Keratinocyte (primary cell): Measurements from ENCODE around the gene MIS12. TPM values are rescaled to one million over a fixed set of nuclear protein-coding genes. Genes with fewer than 3 reads are reported as not detected.

Source experiments
- DNase-seq: peaks from one replicate; pipeline ENCODE4 v3.0.0-alpha.2; 2011; ENCODE audit warnings: low read depth, missing footprints, low spot score
- FAIRE-seq: peaks from 2 replicates; lab custom pipeline; 2011; peaks lifted over from hg19 to GRCh38; lab: Jason Lieb, UNC
- H2AFZ ChIP-seq: 2 replicates; pipeline ENCODE4 v1.6.0; 2012; ENCODE audit warnings: low read length, control low read depth, inconsistent platforms; ENCODE audit not compliant: control insufficient read depth
- H3K27ac ChIP-seq: 2 replicates; pipeline ENCODE4 v1.5.1; 2011; ENCODE audit warnings: low read length; ENCODE audit not compliant: control insufficient read depth, insufficient read depth
- H3K27me3 ChIP-seq: 3 replicates; pipeline ENCODE4 v1.6.0; 2011; ENCODE audit warnings: low read length; ENCODE audit not compliant: control insufficient read depth, insufficient read depth; ENCODE audit errors: extremely low read depth
- H3K36me3 ChIP-seq, 2 experiments: 2 replicates in 1 of 2; 3 replicates in 1 of 2; pipeline ENCODE4 v1.5.1; 2011; ENCODE audit warnings: low read length in 2 of 2, mild to moderate bottlenecking in 1 of 2; ENCODE audit not compliant: control insufficient read depth in 2 of 2, insufficient read depth in 2 of 2; ENCODE audit errors: extremely low read depth in 1 of 2
- H3K4me1 ChIP-seq: 3 replicates; pipeline ENCODE4 v1.5.1; 2011; ENCODE audit warnings: low read length; ENCODE audit not compliant: control insufficient read depth, insufficient read depth; ENCODE audit errors: extremely low read depth
- H3K4me2 ChIP-seq: 3 replicates; pipeline ENCODE4 v1.6.0; 2011; ENCODE audit warnings: low read depth, low read length; ENCODE audit not compliant: control insufficient read depth, insufficient read depth; ENCODE audit errors: extremely low read depth
- H3K4me3 ChIP-seq, 3 experiments: fragments of 200-600 bp in 1 of 3; sonication (generic) in 1 of 3; 2 replicates in 2 of 3; 3 replicates in 1 of 3; pipeline ENCODE4 v1.5.1; 2011 to 2016; ENCODE audit warnings: low read length in 3 of 3, mild to moderate bottlenecking in 3 of 3, control low read depth in 2 of 3, inconsistent platforms in 1 of 3, low read depth in 1 of 3, mixed read lengths in 1 of 3, mixed run types in 1 of 3, moderate library complexity in 1 of 3; ENCODE audit not compliant: control insufficient read depth in 2 of 3, insufficient read depth in 2 of 3; ENCODE audit errors: extremely low read depth in 1 of 3
- H3K79me2 ChIP-seq: 2 replicates; pipeline ENCODE4 v1.6.0; 2012; ENCODE audit warnings: low read length; ENCODE audit not compliant: control insufficient read depth, insufficient read depth
- H3K9ac ChIP-seq: 3 replicates; pipeline ENCODE4 v1.6.0; 2011; ENCODE audit warnings: low read length; ENCODE audit not compliant: control insufficient read depth, insufficient read depth; ENCODE audit errors: extremely low read depth
- H3K9me1 ChIP-seq: 3 replicates; pipeline ENCODE4 v1.6.0; 2011; ENCODE audit warnings: low read length; ENCODE audit not compliant: control insufficient read depth, insufficient read depth; ENCODE audit errors: extremely low read depth
- H3K9me3 ChIP-seq: 2 replicates; pipeline ENCODE4 v1.5.1; 2012; ENCODE audit warnings: low read depth, low read length; ENCODE audit not compliant: control insufficient read depth
- H4K20me1 ChIP-seq: 3 replicates; pipeline ENCODE4 v1.6.0; 2011; ENCODE audit warnings: low read length; ENCODE audit not compliant: control insufficient read depth, insufficient read depth; ENCODE audit errors: extremely low read depth
- CTCF ChIP-seq, 3 experiments: IDR thresholded peaks in 1 of 3; conservative IDR thresholded peaks in 1 of 3; optimal IDR thresholded peaks in 1 of 3; 2 replicates in 2 of 3; 3 replicates in 1 of 3; pipeline versions ENCODE3 to v1.5.1; 2011; ENCODE audit warnings: low read length in 3 of 3, mild to moderate bottlenecking in 3 of 3, moderate library complexity in 2 of 3, control low read depth in 1 of 3, inconsistent platforms in 1 of 3; ENCODE audit not compliant: insufficient read depth in 2 of 3; ENCODE audit errors: extremely low read depth in 1 of 3
- EZH2 ChIP-seq: IDR thresholded peaks from one replicate; pipeline ENCODE4 v1.6.1; 2012; ENCODE audit warnings: inconsistent platforms, mild to moderate bottlenecking, low read length, moderate library complexity
- dilution Hi-C: fragments of 300-500 bp; cut with MboI; formaldehyde crosslinking; loops from one replicate; pipeline ENCODE4 v1.7.0; 2020; ENCODE audit warnings: low sequenced_read_pairs; ENCODE audit not compliant: extremely low pct_ligation_motif_present
- polyA plus RNA-seq, 5 experiments: library from polyadenylated mRNA; depleted of rRNA in 3 of 5; stranded (reverse) in 3 of 5; stranded (forward) in 1 of 5; unstranded in 1 of 5; fragments of >200 nt; gene quantifications; 1 replicate in 1 of 5; 2 replicates in 3 of 5; 3 replicates in 1 of 5; pipeline versions ENCODE4 v1.2.1 to v1.2.3, GENCODE V29; 2011 to 2012; ENCODE audit warnings: missing spikeins in 2 of 5, low read depth in 1 of 5, low replicate concordance in 1 of 5

The MIS12 gene
- polyA plus RNA-seq, 1 donor (not counting 4 experiments of a cell fraction or from before 2014, with no cell fraction given): 20.6 TPM

DNA sequence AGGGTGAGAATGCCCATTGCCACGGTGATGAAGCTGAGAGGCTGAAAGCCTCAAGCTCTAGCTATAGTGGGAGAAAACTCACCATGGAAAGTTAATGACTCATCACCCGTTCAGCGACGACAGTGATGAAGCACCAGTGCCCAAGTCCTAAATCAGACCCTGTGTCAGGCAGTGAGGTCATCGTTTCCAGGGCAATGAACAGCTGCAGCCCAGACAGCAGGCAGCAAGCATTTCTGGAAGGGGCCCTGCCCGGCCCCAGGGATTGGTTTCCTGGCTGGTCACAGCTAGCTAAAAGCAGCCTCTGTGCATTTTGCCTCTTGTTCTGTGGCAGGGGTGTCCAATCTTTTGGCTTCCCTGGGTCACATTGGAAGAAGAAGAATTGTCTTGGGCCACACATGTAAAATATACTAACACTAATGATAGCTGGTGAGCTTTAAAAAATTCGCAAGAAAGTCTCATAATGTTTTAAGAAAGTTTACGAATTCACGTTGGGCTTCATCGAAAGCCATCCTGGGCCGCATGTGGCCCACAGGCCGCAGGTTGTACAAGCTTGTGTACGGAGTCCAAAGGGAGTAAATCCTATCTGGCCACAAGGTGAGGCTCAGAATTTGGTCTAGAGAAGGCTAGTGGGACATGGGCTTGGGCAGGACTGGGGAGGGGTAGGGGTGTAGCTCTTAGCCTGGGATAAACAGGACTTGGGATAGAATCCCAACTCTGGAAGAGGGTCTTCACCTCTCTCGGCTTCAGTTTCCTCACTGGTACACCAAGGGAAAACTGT, 40.6 kb downstream of the MIS12 start:
- Histone ChIP-seq H2AFZ (no peak overlapping the region), H3K9me1 (peaks cover 2% of the 10 kb centered on the region), H4K20me1 (no peaks in the 10 kb centered on the region), H3K9ac (peak overlapping the region; percentile 3), H3K36me3 (peaks cover 38 to 56% of the 10 kb centered on the region in 2 experiments), H3K4me1 (peaks cover 12% of the 10 kb centered on the region), H3K27me3 (no peaks in the 10 kb centered on the region), H3K4me2 (no peak overlapping the region), H3K4me3 (no peak overlapping the region), H3K9me3 (no peaks in the 10 kb centered on the region), H3K27ac (peak overlapping the region; percentile 4), H3K79me2 (no peaks in the 10 kb centered on the region)
- DNase-seq: peak; percentile 30
- peak; percentile 97 for FAIRE-seq
- dilution Hi-C loops: no loop called here
- TF ChIP-seq EZH2 (no peak), CTCF (optimal IDR thresholded peaks at IDR 0.05 in 1 of 3, IDR thresholded peaks at IDR 0.05 in 1 of 3, conservative IDR thresholded peaks at IDR 0.05 in 1 of 3; ENCODE audit: extremely low read depth in 1 of 3, insufficient read depth in 2 of 3, low read length in 3 of 3) (no peak)

DNA sequence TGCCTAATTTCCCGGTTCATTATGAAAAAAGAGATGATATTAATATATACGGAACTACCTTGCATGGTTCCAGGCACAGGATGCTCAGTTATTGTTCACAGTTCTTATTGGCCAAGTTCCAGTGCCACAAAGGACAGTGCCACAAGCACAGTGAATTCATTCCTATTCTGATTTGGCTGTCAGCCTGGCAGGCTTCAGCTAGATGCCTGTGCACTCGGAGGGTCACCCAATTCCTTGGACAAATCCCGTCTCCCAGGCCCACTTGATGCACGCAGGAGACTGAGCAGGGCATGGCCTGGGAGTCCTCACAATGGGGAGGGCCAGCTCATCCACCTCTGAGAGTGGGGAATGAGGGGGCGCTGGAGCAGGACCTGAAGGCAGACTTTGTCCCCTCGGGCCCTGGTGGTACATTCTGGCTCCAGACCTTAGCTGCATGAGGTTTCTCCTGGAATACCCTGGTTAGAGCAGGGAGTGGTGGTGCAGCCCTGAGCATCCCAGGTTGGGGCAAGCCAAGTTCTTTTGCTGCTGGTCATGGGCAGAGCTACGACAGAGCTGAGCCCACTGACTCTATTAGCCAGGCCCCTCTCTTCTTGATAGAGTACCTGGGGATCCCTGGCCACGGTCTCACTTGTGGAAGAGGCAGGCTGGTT, 41.4 kb downstream of the MIS12 start:
- no peak overlapping the region for H3K4me2 ChIP-seq
- no peaks in the 10 kb centered on the region for H3K9me3 ChIP-seq
- peaks cover 43 to 60% of the 10 kb centered on the region in 2 experiments for H3K36me3 ChIP-seq
- H3K27ac ChIP-seq: peak overlapping the region; percentile 4
- dilution Hi-C loops: no loop called here
- DNase-seq (no peak), FAIRE-seq (no peak)
- H2AFZ ChIP-seq: no peak overlapping the region
- no peak overlapping the region for H3K4me3 ChIP-seq
- peaks cover 12% of the 10 kb centered on the region for H3K4me1 ChIP-seq
- H3K79me2 ChIP-seq: no peaks in the 10 kb centered on the region
- no peaks in the 10 kb centered on the region for H4K20me1 ChIP-seq
- TF ChIP-seq CTCF (optimal IDR thresholded peaks at IDR 0.05 in 1 of 3, IDR thresholded peaks at IDR 0.05 in 1 of 3, conservative IDR thresholded peaks at IDR 0.05 in 1 of 3; ENCODE audit: extremely low read depth in 1 of 3, insufficient read depth in 2 of 3, low read length in 3 of 3) (no peak), EZH2 (no peak)
- peaks cover 2% of the 10 kb centered on the region for H3K9me1 ChIP-seq
- no peaks in the 10 kb centered on the region for H3K27me3 ChIP-seq
- H3K9ac ChIP-seq: no peak overlapping the region
